Measurements from ENCODE around the gene RPS6KA4.

Gene RPS6KA4

GRCh38 chr11:64348383-64349024 is 10.5 kb upstream of the RPS6KA4 start:
- no peak for DNase-seq (ENCODE audit: low read depth)

DNA sequence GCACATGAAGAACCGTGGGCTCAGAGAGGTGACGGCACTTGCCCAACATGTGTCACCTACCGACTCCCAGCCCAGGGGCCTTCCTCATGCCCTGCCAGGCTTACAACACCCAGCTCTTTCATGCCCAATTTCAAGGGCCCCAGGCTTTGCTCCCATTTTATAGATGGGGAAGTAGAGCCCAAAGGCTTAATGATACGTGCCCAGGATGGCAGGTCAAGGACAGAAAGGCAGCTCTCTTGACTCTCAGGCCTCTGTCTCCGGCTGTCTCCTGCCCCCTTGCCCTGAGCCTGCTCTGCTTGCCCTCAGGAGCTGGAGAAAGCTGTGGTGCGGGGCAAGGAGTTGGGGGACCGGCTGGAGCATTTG is 10.0 kb upstream of the RPS6KA4 start:
- no peak for DNase-seq (ENCODE audit: low read depth)

DNA sequence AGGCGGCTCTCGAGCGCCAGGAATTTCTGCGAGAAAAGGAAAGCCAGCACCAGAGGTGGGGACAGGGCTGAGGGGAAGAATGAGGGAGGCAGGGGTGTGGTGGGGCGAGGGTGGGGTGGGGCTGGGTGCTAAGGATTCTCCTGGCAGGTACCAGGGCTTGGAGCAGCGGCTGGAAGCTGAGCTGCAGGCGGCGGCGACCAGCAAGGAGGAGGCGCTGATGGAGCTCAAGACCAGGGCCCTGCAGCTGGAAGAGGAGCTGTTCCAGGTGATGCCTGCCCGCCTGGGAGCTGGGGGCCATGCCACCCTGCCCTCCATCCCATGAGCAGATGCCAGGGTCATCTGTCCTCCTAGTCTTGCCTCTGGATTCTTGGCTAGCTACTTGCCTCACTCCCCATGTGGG is 9.6 kb upstream of the RPS6KA4 start:
- DNase-seq (ENCODE audit: low read depth): no peak

GRCh38 chr11:64351136-64351631 is 7.8 kb upstream of the RPS6KA4 start:
- DNase-seq (ENCODE audit: low read depth): no peak

GRCh38 chr11:64352099-64352994 is 6.6 kb upstream of the RPS6KA4 start:
- no peak for DNase-seq (ENCODE audit: low read depth)

- no peak for DNase-seq (ENCODE audit: low read depth)
Observed at GRCh38 chr11:64352995-64353714, 5.8 kb upstream of the RPS6KA4 start.

GRCh38 chr11:64353715-64354506 is 5.1 kb upstream of the RPS6KA4 start:
- DNase-seq (ENCODE audit: low read depth): no peak

- no peak for DNase-seq (ENCODE audit: low read depth)
Observed at GRCh38 chr11:64355078-64355940, 3.7 kb upstream of the RPS6KA4 start.

DNA sequence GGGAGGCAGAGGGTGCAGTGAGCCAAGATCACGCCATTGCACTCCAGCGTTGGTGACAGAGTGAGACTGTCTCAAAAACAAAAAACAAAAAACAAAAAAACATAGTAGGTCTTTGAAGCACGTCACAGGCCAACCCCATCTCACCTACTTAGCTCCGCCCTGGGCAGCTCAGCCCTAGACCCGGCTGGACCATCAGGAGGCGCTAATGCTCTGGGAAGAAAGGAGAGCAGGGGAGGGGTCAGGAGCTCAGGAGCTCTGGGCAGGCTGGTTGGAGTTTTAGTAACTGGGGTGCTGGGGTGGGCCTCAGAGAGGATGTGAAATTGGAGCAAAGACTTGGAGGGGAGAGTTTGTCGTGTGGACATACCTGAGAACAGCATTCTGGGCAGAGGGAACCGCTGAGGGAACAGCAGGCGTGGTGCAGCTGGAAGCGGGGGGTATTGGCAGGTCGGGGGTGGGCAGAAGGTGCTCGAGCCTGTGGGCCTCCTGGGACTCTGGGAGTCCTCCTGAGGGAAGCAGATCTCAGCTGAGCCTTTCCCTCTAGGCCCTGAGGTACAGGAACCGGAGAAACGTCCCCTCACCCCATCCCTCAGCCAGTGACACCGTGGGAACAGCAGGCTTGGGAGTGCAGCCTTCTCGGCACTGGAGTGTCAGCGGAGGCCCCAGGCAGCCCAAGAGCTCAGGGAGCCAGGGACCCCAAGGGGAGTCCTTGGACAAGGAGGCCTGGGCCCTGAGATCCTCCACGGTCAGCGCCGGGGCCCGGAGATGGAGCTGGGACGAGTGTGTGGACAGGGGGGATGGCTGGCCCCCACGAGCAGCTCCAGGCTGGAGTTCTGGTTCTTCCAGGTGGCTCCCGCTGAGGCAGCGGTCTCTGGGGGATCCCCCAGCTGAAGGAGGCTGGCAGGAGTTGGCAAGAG is 2.2 kb upstream of the RPS6KA4 start:
- DNase-seq (ENCODE audit: low read depth): no peak

- DNase-seq (ENCODE audit: low read depth): no peak
Observed at GRCh38 chr11:64357446-64357845, 1.5 kb upstream of the RPS6KA4 start.

DNA sequence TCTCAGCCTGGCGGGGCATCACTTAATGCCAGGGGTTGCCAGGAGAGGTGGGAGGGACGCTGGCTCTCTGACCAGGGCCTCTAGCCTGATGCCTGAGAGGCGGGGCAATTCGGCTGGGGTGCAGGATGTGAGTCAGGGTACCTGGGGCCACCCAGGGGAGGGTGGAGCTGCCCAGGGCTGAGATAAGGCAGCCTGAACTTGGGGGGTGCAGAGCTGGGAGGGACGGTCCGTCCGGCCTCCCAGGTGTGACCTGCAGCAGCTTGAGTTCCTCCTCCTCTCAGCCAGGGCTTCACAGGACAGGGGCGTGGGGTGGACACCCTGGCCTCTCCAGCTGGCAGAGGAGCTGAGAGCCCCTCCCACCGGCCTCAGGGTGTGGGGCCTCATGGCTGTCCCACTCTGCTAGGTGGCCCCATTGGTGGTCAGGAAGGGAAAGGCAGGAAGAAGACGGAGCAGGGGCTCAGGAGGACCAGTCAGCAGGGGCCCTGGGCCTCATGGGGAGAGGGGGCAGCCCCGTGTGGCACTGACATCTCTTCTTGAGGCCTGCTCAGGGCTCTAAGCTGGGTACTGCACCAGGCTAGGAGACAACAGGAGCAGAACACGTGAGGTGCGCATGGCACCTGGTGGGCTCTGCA is 942 bp upstream of the RPS6KA4 start:
- no peak for DNase-seq (ENCODE audit: low read depth)

GRCh38 chr11:64358536-64358906 is 441 bp upstream of the RPS6KA4 start:
- DNase-seq (ENCODE audit: low read depth): no peak

- DNase-seq (ENCODE audit: low read depth): no peak
Observed at GRCh38 chr11:64359712-64360445, 917 bp downstream of the RPS6KA4 start.

DNA sequence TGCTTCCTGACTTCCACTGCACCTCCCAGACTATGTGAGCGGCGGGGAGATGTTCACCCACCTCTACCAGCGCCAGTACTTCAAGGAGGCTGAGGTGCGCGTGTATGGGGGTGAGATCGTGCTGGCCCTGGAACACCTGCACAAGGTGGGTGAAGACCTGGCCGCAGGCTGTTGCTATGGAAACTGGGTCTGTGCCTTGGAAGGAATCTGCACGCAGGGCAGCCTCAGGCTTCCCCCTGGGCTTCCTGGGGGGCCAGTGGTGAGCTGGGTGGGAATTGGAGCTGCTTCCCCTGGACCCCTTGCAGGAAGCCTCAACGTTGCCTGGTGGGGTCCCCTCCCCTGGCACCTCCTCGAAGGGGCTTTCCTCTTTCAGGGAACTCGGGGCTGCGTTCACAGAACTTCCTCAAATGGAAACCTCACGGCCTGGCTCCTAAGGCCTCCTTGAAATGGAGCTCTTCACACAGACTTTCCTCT is 1.5 kb downstream of the RPS6KA4 start:
- DNase-seq (ENCODE audit: low read depth): no peak

DNA sequence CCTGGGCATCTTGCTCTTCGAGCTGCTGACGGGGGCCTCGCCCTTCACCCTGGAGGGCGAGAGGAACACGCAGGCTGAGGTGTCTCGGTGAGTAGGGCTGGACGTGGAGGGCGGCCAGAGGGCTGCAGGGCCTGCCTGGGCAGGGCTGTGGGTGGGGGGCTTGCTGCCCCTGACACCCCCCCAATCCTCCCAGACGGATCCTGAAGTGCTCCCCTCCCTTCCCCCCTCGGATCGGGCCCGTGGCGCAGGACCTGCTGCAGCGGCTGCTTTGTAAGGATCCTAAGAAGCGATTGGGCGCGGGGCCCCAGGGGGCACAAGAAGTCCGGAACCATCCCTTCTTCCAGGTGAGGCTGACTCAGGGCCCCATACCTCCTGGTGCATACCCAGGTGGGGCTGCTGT is 2.7 kb downstream of the RPS6KA4 start:
- no peak for DNase-seq (ENCODE audit: low read depth)

- no peak for DNase-seq (ENCODE audit: low read depth)
Observed at GRCh38 chr11:64362339-64362738, 3.4 kb downstream of the RPS6KA4 start.

DNA sequence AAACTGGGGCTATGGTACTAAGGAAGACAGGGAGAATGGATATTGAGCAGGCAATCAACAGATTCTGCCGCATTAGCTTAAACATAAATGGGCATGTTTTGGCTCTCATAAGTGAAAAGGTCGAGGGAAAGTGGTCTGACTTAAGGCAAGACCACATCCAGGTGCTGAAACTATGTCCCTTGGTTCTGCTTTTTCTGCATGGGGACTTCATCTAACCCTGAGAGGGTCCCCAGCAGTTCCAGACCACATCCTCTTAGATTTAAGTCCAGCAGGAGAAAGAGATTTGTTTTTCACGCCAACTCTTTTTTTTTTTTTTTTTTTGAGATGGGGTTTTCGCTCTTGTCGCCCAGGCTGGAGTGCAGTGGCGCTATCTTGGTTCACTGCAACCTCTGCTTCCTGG is 5.5 kb downstream of the RPS6KA4 start:
- DNase-seq (ENCODE audit: low read depth): no peak

DNA sequence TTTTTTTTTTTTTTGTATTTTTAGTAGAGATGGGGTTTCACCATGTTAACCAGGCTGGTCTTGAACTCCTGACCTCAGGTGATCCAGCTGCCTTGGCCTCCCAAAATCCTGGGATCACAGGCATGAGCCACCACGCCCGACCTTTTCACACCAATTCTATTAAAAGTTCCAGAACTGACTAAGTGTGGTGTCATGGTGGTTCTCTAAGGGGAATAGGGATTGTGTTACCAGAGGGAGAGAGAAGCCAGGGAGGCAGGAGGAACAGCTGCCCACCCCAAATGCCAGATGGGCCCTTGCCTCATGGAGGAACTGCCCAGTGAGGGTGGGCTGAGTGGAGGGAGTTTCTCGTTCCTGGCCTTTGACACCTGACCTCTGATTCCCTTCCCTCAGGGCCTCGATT is 5.9 kb downstream of the RPS6KA4 start:
- no peak for DNase-seq (ENCODE audit: low read depth)

GRCh38 chr11:64366751-64367150 is 7.8 kb downstream of the RPS6KA4 start:
- DNase-seq (ENCODE audit: low read depth): no peak
